Stimulated activated memory B cell treated with anti-CD40 and anti-IgM and Interleukin-4, amounts not matched to agents 10 μg/mL and 1 μg/mL and 100 μg/mL, for 72 hours (primary cell): ENCODE measurements around the gene OSTN.
"Not testable (repeated sequence)": the region's sequence is repeated elsewhere in the genome, so short reads cannot be mapped to it uniquely, and the experiment has no call there.

Experiments used
- ATAC-seq: fragments of 150-1000 bp; cut with Tn5 transposase; 2 replicates; pipeline ENCODE4 v1.10.0; 2021
- H3K27ac Mint-ChIP-seq: one replicate; pipeline ENCODE4 v1.8.0; 2022; ENCODE audit warnings: mild to moderate bottlenecking, mixed read lengths
- H3K27me3 Mint-ChIP-seq: one replicate; pipeline ENCODE4 v1.8.0; 2022; ENCODE audit warnings: mixed read lengths
- H3K36me3 Mint-ChIP-seq: one replicate; pipeline ENCODE4 v1.8.0; 2022; ENCODE audit warnings: mixed read lengths
- H3K4me1 Mint-ChIP-seq: one replicate; pipeline ENCODE4 v1.8.0; 2022; ENCODE audit warnings: mixed read lengths
- H3K4me3 Mint-ChIP-seq: one replicate; pipeline ENCODE4 v1.8.0; 2022; ENCODE audit warnings: mild to moderate bottlenecking, moderate library complexity, mixed read lengths
- H3K9me3 Mint-ChIP-seq: one replicate; pipeline ENCODE4 v1.8.0; 2022; ENCODE audit warnings: mixed read lengths

Gene OSTN

GRCh38 chr3:191198932-191199331 is at the start of gene OSTN:
TSS of gene OSTN (plus strand) at chr3:191199241. CDS start at chr3:191212533, 13,292 bp downstream.
- H3K4me3 Mint-ChIP-seq, result no peak within 1 kb of the TSS

GRCh38 chr3:191151653-191152052 is 47.4 kb upstream of the OSTN start:
- H3K4me1 Mint-ChIP-seq, result peaks cover 20% of the 10 kb centered on the region
- no peaks in the 10 kb centered on the region for H3K27me3 Mint-ChIP-seq
- peaks cover 19% of the 10 kb centered on the region for H3K36me3 Mint-ChIP-seq
- no peak overlapping the region for H3K4me3 Mint-ChIP-seq
- H3K9me3 Mint-ChIP-seq, result peaks cover 18% of the 10 kb centered on the region
- no peak overlapping the region for H3K27ac Mint-ChIP-seq
- ATAC-seq, result no peak

More at GRCh38 chr3:191198932-191199331, at the start of gene OSTN:
- H3K27ac Mint-ChIP-seq, result no peak within 1 kb of the TSS
- H3K27me3 Mint-ChIP-seq, result no peaks in the 10 kb centered on the region
- ATAC-seq, result no peak
- H3K36me3 Mint-ChIP-seq, result no peaks in the 10 kb centered on the region
- H3K9me3 Mint-ChIP-seq, result no peaks in the 10 kb centered on the region
- H3K4me1 Mint-ChIP-seq, result peaks cover 6% of the 10 kb centered on the region

- Mint-ChIP-seq H3K27ac (no peak overlapping the region), H3K36me3 (peaks cover 19% of the 10 kb centered on the region), H3K4me1 (no peaks in the 10 kb centered on the region), H3K4me3 (no peak overlapping the region), H3K9me3 (peaks cover 18% of the 10 kb centered on the region), H3K27me3 (no peaks in the 10 kb centered on the region)
- ATAC-seq, result no peak
These were observed 44.2 kb upstream of the OSTN start for GRCh38 chr3:191154827-191155226.

- Mint-ChIP-seq H3K27me3 (no peaks in the 10 kb centered on the region), H3K4me1 (no peaks in the 10 kb centered on the region), H3K9me3 (peaks cover 24% of the 10 kb centered on the region), H3K36me3 (peaks cover 23% of the 10 kb centered on the region), H3K4me3 (no peak overlapping the region), H3K27ac (no peak overlapping the region)
- no peak for ATAC-seq
These were observed 40.8 kb upstream of the OSTN start for GRCh38 chr3:191158247-191158646.

- Mint-ChIP-seq H3K9me3 (peaks cover 18% of the 10 kb centered on the region), H3K4me1 (no peaks in the 10 kb centered on the region), H3K36me3 (peaks cover 20% of the 10 kb centered on the region), H3K27ac (no peak overlapping the region), H3K27me3 (no peaks in the 10 kb centered on the region), H3K4me3 (no peak overlapping the region)
- no peak for ATAC-seq
These were observed 40.2 kb upstream of the OSTN start for GRCh38 chr3:191158815-191159214.

GRCh38 chr3:191165802-191166201 is 33.2 kb upstream of the OSTN start:
- H3K36me3 Mint-ChIP-seq, result peaks cover 6% of the 10 kb centered on the region
- no peak overlapping the region for H3K27ac Mint-ChIP-seq
- peaks cover 7% of the 10 kb centered on the region for H3K9me3 Mint-ChIP-seq
- no peaks in the 10 kb centered on the region for H3K27me3 Mint-ChIP-seq
- no peak for ATAC-seq
- no peaks in the 10 kb centered on the region for H3K4me1 Mint-ChIP-seq
- no peak overlapping the region for H3K4me3 Mint-ChIP-seq

GRCh38 chr3:191166368-191166767 is 32.7 kb upstream of the OSTN start:
- no peak for ATAC-seq
- no peaks in the 10 kb centered on the region for H3K4me1 Mint-ChIP-seq
- no peak overlapping the region for H3K27ac Mint-ChIP-seq
- no peak overlapping the region for H3K4me3 Mint-ChIP-seq
- peaks cover 7% of the 10 kb centered on the region for H3K9me3 Mint-ChIP-seq
- no peaks in the 10 kb centered on the region for H3K27me3 Mint-ChIP-seq
- peaks cover 6% of the 10 kb centered on the region for H3K36me3 Mint-ChIP-seq

- Mint-ChIP-seq H3K27me3 (no peaks in the 10 kb centered on the region), H3K9me3 (no peaks in the 10 kb centered on the region), H3K36me3 (no peaks in the 10 kb centered on the region), H3K4me3 (no peak overlapping the region), H3K4me1 (no peaks in the 10 kb centered on the region), H3K27ac (no peak overlapping the region)
- no peak for ATAC-seq
These were observed 29.5 kb upstream of the OSTN start for GRCh38 chr3:191169566-191169965.

GRCh38 chr3:191170097-191170496 is 28.9 kb upstream of the OSTN start:
- H3K27ac Mint-ChIP-seq, result no peak overlapping the region
- H3K4me1 Mint-ChIP-seq, result no peaks in the 10 kb centered on the region
- H3K4me3 Mint-ChIP-seq, result no peak overlapping the region
- no peaks in the 10 kb centered on the region for H3K27me3 Mint-ChIP-seq
- no peaks in the 10 kb centered on the region for H3K9me3 Mint-ChIP-seq
- no peak for ATAC-seq
- no peaks in the 10 kb centered on the region for H3K36me3 Mint-ChIP-seq

- ATAC-seq, result no peak
- Mint-ChIP-seq H3K36me3 (no peaks in the 10 kb centered on the region), H3K27me3 (no peaks in the 10 kb centered on the region), H3K4me1 (no peaks in the 10 kb centered on the region), H3K4me3 (no peak overlapping the region), H3K9me3 (peaks cover 9% of the 10 kb centered on the region), H3K27ac (no peak overlapping the region)
These were observed 23.9 kb upstream of the OSTN start for GRCh38 chr3:191175102-191175501.

GRCh38 chr3:191176038-191176785 is 22.8 kb upstream of the OSTN start:
- Mint-ChIP-seq H3K9me3 (peaks cover 10% of the 10 kb centered on the region), H3K4me3 (no peak overlapping the region), H3K4me1 (no peaks in the 10 kb centered on the region), H3K27me3 (no peaks in the 10 kb centered on the region), H3K36me3 (no peaks in the 10 kb centered on the region), H3K27ac (no peak overlapping the region)
- no peak for ATAC-seq

- H3K36me3 Mint-ChIP-seq, H3K4me3 Mint-ChIP-seq, H3K9me3 Mint-ChIP-seq, H3K4me1 Mint-ChIP-seq, H3K27me3 Mint-ChIP-seq, ATAC-seq, H3K27ac Mint-ChIP-seq: not testable (repeated sequence)
These were observed 13.7 kb upstream of the OSTN start for GRCh38 chr3:191185382-191185781.

GRCh38 chr3:191188246-191188645 is 10.8 kb upstream of the OSTN start:
- H3K4me1 Mint-ChIP-seq, H3K9me3 Mint-ChIP-seq, H3K36me3 Mint-ChIP-seq, H3K4me3 Mint-ChIP-seq, H3K27me3 Mint-ChIP-seq, H3K27ac Mint-ChIP-seq, ATAC-seq: not testable (repeated sequence)

- not testable (repeated sequence) for H3K9me3 Mint-ChIP-seq, ATAC-seq, H3K4me1 Mint-ChIP-seq, H3K36me3 Mint-ChIP-seq, H3K27me3 Mint-ChIP-seq, H3K4me3 Mint-ChIP-seq, H3K27ac Mint-ChIP-seq
These were observed 6.8 kb upstream of the OSTN start for GRCh38 chr3:191192270-191192669.

GRCh38 chr3:191192941-191193340 is 6.1 kb upstream of the OSTN start:
- peaks cover 6% of the 10 kb centered on the region for H3K4me1 Mint-ChIP-seq
- no peak for ATAC-seq
- no peaks in the 10 kb centered on the region for H3K9me3 Mint-ChIP-seq
- H3K27ac Mint-ChIP-seq, result no peak overlapping the region
- no peaks in the 10 kb centered on the region for H3K36me3 Mint-ChIP-seq
- no peaks in the 10 kb centered on the region for H3K27me3 Mint-ChIP-seq
- H3K4me3 Mint-ChIP-seq, result no peak overlapping the region

- Mint-ChIP-seq H3K36me3 (no peaks in the 10 kb centered on the region), H3K4me1 (peaks cover 6% of the 10 kb centered on the region), H3K27me3 (no peaks in the 10 kb centered on the region), H3K9me3 (no peaks in the 10 kb centered on the region), H3K27ac (no peak overlapping the region), H3K4me3 (no peak overlapping the region)
- ATAC-seq, result no peak
These were observed 1.2 kb upstream of the OSTN start for GRCh38 chr3:191197761-191198306.
